GM21447 (cell line): ENCODE measurements around the gene TCFL5.
A peak's percentile ranks its signal among the peaks of the same experiment; 100 is the strongest.
"Not testable (repeated sequence)": the region's sequence is repeated elsewhere in the genome, so short reads cannot be mapped to it uniquely, and the experiment has no call there.

Experiments
- ATAC-seq: cut with Tn5 transposase; IDR thresholded peaks from one replicate; pipeline ENCODE4 v1.9.1; 2021; ENCODE audit not compliant: unreplicated experiment

TCFL5 gene

DNA sequence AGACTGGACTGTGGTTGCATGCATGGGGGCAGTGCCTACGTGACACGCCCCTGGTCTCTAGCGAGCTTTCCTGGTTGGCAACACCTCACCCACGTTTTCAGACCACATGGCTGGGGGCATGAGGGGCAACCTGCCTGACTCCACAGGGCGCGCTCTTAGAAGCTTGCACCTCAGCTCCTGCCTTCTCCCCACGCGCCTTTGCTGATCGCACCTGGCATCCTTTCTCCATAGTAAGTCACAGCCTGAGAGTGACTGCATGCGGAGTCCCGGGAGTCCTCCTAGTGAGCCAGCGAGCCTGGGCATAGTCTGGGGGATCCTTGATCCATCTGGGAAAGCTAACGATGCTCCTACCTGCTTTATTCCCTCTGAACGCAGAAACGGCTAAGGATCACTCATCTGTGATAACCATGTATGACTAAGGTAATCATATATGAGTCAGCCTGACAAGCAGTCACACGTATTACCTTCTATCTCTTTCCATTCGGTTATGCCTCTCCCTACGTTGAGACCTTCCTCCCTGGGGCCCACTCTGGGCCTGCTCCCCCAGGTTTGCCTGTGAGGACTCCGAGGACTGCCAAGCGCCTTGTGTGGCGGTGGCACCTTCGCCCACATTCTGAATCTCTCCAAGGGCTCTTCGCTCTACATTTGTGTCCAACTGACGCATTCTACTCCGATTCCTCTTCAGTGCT lies 4.5 kb downstream of the TCFL5 start:
- ATAC-seq, result no peak

DNA sequence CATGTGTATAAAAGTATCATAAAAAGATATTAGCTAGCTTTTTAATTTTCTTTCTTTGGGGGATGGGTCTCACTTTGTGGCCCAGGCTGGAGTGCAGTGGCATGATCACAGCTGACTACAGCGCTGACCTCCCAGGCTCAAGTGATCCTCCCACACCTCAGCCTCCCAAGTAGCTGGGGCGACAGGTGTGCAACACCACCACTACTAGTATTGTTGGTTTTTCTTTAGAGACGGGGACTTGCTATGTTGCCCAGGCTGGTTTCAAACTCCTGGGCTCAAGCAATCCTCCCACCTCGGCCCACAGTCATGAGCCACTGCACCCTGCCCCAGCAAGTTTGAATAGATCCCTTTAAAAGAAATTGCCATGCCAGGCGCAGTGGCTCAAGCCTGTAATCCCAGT lies 6.5 kb downstream of the TCFL5 start:
- no peak for ATAC-seq

DNA sequence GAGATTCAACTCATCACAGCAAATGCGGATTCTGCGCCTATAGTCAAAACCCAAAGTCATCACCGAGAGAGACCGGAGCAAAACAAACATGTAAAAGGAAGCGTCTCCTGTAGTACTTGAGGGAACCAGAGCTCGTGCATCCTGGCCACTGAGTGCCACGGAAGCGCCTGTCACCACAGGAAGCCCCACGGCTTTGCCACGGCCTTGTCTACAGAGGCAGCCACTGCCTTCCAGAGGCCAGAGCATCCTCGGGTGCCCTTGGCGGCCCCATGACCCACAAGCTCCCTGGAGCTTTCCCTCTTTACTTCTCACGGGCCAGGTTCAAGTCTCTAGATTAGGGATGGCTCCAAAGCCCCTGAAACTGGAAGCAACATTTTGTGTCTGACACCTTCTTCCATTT lies 7.5 kb downstream of the TCFL5 start:
- no peak for ATAC-seq

DNA sequence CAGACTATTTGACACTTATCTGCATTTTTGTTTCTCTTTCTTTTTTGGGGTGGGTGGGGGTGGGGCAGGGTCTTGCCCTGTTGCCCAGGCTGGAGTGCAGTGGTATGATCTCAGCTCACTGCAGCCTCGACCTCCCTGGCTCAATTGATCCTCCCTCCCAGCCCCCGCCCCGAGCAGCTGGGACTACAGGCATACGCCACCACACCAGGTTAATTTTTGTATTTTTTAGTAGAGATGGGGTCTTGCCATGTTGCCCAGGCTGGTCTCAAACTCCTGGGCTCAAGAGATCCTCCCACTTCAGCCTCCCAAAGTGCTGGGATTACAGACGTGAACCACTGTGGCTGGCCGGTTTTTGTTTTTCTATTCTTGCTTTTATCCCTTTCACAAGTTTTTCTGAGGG lies 8.3 kb downstream of the TCFL5 start:
- ATAC-seq, result not testable (repeated sequence)

DNA sequence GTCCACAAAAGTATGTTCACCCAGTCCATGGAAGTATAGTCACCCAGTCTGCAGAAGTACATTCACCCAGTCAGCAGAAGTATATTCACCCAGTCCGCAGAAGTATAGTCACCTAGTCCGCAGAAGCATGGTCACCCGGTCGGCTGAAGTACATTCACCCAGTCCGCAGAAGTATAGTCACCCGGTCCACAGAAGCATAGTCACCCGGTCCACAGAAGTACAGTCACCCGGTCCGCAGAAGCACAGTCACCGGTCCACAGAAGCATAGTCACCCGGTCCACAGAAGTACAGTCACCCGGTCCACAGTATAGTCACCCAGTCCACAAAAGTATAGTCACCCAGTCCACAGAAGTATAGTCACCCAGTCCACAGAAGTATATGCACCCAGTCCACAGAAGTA lies 8.8 kb downstream of the TCFL5 start:
- ATAC-seq, result no peak

DNA sequence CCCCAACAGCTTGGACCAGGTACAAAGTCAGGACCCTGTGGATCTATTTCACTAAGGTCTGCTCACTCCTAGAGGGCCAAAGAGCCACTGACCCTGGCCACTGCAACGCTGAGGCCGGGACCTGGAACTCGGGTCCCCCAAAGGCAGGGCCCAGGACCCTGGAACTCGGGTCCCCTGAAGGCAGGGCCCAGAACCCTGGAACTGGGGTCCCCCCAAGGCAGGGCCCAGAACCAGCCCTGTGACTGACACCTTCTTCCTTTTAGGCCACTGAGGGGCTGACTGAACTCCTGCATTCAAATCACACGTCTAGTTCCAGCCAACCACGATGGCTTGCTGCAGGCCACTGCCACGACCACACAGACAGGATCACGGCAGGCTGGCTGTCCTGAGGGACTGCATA lies 9.4 kb downstream of the TCFL5 start:
- no peak for ATAC-seq

DNA sequence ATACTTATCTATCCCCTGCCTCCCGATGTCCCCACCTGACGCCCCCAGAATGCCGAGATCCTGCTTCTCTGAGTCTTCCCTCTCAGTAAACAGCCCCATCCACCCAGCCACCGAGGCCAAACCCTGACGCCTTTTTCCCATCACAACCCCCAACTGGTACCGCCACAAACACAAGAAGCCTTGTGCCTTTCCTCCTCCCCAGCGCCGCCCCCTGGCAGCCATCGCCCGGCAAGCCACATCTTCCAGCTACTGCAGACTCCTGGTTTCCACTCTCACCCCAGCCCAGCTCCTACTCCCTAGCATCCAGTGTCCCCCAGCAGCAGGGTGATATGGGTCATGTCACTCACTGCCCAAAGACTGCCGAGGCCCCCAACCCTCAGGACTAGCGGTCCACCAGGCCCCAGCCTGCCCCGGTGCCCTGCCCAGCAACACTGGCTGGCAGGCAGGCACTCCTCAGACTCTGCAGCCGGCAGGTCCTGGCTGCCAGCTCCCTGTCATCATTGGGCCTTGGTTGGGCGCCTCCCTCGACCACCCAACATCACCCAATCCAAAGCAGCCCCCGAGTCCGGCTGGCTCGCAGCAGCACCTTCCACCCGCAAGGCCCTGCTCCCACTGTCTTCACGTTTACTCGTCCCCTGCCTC lies 11.2 kb downstream of the TCFL5 start:
- ATAC-seq, result no peak

DNA sequence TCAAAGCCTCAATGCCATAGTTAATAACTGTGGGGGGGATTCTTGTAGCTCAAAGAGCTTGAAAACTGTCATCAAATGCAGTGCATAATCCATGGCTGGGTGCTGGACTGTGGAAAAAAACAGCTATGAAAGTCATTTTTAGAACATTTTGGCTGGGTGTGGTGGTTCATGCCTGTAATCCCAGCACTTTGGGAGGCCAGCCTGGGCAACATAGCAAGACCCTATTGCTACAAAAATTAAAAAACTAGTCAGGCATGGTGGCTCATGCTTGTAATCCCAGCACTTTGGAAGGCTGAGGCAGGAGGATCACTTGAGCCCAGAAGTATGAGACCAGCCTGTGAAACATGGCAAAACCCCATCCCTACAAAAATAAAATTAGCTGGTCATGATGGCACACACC lies 12.2 kb downstream of the TCFL5 start:
- ATAC-seq, result no peak

DNA sequence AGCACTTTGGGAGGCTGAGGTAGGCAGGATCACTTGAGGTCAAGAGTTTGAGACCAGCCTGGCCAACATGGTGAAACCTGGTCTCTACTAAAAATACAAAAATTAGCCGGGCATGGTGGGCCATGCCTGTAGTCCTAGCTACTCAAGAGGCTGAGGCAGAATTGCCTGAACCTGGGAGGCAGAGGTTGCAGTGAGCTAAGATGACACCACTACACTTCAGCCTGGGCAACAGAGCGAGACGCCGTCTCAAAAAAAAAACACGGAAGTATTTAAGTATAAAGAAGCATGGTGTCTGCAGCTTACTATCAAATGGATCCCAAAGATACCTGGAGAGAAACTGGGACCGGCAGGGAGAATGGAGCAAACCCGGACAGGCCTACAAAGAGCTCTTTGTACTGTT lies 12.7 kb downstream of the TCFL5 start:
- ATAC-seq, result not testable (repeated sequence)

DNA sequence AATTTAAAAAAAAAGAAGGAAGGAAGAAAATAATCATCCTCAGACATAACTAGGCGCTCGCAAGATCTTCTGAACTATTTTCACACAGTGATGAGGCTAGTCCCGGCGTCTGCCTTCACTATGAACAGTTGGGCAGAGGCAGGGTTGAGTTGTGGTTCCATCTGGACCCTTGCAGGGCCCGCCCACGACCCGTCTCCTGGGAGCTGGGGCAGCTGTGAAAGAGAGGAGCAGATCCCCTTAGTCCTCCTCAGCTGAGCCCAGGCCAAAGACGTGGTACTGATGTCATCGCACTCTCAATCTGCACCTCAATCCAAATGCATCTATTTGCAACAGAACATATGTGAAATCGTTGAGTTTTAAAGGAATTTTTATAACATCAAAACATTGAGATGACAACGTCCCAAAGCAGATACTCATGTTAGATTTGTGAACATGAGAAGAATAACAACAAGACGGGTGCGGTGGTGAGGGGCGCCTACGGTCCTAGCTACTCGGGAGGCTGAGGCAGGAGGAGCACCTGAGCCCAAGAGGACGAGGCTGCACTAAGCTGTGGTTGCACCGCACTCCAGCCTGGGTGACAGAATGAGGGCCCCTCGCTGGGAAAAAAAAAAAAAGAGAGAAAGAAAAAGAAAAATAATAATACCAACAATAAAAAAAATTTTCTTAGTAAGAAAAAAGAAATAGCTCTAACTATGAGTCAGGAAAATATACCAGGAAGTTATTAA lies 15.3 kb downstream of the TCFL5 start:
- ATAC-seq, result no peak

DNA sequence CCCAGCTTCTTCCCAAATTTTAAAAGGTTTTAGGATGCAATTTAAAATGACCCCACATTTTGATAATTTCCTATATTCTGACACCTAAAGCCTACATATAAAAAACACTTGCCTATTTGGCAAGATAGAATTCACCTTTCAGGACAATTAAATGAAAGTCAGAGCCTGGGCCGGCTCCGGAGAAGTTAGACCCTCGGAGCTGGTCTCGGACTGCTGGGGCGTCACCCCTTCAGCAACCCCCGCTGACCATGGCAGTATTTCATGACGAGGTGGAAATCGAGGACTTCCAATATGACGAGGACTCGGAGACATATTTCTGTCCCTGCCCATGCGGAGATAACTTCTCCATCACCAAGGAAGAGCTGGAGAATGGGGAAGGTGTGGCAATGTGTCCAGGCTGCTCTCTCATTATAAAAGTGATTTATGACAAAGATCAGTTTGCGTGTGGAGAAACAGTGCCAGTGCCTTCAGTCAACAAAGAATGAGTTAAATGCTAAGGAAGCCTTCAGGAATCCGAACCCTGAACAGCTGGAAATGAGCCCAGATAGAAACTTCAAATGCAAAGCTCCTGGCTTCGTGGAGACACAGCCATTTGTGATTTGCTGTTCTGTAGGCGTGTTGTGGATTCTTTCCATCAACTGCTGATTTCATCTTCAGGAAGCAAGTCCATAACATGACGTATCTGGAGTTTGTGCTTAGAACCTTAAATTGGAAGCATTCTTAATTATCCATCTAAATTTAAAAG lies 16.0 kb downstream of the TCFL5 start:
- no peak for ATAC-seq

DNA sequence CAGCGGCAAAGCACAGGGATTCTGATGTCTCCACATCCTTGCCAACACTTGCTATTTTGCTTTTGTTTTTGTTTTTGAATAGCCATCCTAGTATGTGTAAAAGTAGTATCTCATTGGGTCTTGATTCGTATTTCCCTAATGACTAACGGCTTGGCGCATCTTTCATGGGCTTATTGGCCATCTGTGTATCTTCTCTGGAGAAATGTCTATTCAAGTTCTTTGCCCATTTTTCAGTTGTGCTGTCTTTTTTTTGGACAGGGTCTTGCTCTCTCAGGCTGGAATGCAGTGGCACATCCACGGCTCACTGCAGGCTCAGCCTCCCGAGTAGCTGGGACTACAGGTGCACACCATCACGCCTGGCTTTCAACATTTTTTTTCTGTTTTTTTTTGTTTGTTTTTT lies 17.4 kb downstream of the TCFL5 start:
- no peak for ATAC-seq

DNA sequence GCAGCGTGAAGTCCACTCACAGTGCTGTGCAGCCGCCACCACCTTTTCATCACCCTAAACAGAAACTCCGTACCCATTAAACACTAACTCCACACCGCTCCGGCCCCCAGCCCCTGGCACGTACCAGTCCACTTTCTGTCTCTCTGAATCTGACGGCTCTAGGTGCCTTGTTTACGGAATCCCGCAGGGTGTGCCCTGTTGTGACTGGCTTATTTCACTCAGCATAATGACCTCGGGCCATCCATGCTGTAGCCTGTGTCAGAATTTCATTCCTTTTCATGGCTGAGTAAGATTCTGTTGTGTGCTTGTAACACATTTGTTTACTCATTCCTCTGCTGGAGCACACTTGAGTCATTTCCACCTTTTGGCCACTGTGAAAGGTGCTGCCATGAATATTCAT lies 18.0 kb downstream of the TCFL5 start:
- ATAC-seq, result no peak

DNA sequence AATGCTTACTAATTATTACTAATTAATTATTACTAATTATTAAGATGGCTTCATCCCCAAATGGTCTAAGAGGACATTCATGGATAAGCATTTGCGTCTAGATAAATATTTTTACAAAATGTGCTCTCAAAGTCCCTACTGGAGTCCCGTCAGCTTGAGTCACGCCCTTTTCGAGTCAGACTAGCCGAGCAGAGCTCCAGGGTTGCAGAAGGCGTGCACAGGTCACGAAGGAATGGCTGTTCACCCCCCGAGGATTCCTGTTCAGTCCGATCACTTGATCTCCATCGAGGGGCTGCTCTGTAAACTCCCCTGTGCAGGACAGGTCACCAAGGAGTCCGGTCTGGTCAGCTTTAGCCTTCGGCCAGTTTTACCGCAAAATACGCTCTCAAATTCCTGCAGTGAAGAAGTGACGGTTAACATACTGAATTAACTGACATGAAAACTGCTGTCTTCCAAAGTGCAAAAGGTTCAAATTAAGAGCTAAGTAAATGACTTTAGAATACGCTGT lies 19.9 kb downstream of the TCFL5 start:
- no peak for ATAC-seq

DNA sequence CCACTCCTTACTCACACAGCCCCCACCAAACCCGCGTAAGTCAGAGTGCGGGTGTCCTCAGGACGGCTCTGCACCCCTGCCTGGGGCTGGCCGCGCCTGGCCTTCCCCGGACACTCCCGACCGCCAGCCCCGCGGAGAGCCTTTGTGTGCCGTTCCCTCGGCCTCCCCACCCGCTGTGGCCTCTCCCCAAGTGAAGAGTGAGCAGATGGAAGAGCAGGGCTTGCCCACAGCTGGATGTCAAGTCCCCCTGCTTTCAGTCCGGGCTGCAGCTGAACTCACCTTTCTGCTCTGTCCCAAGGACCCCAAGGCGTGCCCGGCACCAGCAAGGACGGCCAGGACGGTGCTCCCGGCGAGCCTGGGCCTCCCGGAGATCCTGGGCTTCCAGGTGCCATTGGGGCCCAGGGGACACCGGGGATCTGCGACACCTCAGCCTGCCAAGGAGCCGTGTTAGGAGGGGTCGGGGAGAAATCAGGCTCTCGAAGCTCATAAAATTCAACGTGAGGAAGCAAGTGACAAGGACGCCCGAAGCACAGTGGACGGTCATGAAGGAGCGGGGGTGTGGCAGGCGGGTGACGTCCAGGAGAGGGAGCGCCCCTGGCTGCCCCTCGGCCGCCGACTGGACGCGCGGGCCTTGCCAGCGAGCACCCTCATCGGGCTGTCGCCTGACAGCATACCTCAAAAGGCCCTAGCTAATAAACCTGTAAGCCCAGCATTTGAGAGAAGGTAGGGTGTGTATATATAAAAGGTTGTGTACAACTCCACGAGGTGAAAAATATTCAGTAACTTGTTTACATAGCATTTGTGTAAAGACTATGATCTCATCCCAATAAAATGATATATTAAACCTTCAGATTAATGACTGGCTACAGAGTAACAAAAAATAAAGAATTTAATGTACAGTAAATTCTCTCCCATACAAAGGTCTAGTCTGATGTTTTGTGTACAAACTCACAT lies 21.1 kb downstream of the TCFL5 start:
- no peak for ATAC-seq

DNA sequence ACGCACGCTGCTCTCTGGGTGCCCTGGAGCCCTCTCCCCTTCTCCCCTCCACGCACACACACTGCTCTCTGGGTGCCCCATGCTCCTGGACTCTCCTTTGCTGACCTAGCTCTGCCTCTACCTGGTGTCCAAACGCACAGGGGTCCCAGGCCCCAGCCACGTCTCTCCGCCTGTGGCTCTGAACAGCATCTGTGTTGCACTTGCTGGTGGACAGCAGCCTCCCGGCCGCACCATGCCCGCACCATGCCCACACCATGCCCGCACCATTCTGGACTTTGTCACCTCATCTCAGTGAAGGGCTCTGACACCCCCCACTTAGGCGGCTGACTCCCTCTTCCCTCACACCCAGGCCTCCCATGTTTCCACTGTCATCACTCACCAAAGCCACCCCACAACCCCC lies 21.8 kb downstream of the TCFL5 start:
- no peak for ATAC-seq

DNA sequence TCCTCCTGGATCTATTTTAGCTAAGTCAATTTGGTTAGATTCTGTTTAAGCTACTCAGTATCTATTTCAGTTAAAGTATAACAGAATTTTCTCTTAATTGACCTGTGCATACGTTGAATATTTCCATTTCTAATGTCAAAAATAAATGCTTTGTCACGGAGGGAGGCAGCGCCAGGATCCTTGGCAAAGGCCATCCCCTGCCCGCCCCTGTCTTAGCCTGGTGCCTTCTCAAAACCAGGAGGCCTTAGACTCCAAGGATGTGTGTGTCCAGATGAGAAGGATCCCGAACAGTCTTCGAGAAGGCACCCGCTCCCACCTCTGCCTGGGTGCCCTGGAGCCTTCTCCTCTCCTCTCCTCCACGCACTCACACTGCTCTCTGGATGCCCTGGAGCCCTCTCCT lies 22.4 kb downstream of the TCFL5 start:
- ATAC-seq, result no peak

DNA sequence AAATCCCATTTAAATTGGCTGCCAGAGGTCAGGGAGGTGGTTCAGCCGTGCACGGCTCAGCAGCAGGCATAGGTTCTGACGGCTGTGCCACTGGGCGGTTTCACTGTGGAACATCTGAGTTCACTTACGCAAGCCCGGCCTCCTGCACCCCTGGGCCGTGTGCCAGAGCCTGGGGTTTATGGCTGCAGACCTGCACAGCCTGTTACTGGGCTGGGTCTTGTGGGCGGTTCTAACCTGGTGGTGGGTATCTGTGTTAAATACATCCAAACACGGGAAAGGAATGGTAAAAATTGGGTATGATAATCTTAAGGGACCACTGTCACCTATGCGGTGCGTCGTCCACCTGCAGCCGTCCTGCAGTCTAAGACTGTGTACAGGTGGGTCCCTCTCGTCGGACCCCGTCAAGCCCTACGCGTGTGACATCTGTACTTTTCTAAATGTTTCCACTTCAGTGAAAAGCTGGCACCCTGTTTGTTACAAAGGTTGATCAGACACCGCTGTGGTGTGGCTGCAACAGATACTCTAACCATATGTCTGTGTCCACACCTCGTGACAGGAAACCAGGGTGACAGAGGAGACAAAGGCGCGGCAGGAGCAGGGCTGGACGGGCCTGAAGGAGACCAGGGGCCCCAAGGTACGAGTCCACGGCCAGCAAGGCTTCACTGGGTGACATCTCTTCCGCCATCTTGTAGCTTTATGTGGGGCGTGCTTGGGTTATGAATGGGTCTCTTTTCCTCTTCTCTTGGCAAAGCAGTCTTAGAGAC lies 23.3 kb downstream of the TCFL5 start:
- ATAC-seq, result peak; percentile 79

DNA sequence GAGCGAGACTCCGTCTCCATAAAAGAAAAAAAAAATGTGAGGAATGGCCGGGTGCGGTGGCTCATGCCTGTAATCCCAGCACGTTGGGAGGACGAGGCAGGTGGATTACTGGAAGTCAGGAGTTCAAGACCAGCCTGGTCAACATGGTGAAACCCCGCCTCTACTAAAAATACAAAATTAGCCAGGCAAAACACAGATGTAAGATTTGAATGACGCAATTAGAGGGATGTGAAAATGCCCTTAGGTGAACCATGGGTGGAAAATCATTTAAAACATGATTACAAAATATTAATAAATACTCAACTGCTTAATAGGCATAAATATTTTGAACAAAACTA lies 23.9 kb downstream of the TCFL5 start:
- peak; percentile 11 for ATAC-seq
